ENCODE data around the gene ARHGEF28.

ARHGEF28 gene

GRCh38 chr5:73625944-73626811 lies at the start of gene ARHGEF28:
ARHGEF28 (plus strand) TSS chr5:73626196; CDS start chr5:73684852, 58,656 bp downstream.
- no peak for DNase-seq (ENCODE audit: low read depth)

- DNase-seq (ENCODE audit: low read depth), result no peak
Measured at GRCh38 chr5:73582285-73583145, 43.5 kb upstream of the ARHGEF28 start.

DNA sequence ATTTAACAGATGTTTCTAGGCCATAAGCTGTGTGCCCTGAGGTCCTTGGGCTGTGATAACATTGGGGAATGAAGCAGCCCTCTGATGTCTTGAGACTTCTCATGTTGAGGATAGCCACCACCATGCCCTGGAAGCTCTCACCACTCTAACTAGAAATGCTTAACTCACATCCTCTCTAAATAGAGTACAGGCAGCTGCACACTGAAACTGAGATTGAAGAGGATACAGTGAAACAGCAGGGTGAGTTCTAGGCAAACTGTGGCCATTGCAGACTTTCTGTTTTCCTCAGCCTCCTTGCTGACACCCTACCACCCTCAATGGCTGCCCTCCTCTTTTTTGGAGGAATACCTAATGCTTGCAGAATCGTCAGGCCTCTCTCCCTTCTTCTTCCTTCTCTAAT lies 38.1 kb upstream of the ARHGEF28 start:
- no peak for DNase-seq (ENCODE audit: low read depth)

DNA sequence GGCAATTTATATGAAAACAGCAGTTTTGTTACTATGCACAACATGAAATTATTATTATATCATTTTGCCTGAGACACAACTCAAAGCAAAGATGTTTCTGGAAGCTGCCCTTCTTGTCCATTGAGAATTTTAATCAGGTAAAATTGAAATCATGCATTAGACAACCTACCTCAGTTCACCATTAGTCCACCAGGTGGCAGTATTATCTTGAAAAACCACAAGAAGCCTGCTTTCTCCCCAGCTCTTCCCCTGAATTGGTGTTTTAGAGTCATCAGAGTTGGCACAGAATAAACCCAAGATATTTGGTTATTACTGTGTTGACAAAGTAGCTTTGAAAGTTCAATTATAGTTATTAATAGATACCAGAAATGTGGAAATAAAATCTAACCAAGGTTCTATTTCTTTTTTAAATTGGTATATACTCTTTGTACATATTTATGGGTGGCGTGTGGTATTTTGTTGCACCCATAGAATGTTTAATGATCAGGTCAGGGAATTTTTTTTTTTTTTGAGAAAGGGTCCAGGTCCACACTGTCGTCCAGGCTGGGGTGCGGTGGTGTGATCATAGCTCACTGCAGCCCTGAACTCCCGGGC lies 34.8 kb upstream of the ARHGEF28 start:
- DNase-seq (ENCODE audit: low read depth), result no peak

DNA sequence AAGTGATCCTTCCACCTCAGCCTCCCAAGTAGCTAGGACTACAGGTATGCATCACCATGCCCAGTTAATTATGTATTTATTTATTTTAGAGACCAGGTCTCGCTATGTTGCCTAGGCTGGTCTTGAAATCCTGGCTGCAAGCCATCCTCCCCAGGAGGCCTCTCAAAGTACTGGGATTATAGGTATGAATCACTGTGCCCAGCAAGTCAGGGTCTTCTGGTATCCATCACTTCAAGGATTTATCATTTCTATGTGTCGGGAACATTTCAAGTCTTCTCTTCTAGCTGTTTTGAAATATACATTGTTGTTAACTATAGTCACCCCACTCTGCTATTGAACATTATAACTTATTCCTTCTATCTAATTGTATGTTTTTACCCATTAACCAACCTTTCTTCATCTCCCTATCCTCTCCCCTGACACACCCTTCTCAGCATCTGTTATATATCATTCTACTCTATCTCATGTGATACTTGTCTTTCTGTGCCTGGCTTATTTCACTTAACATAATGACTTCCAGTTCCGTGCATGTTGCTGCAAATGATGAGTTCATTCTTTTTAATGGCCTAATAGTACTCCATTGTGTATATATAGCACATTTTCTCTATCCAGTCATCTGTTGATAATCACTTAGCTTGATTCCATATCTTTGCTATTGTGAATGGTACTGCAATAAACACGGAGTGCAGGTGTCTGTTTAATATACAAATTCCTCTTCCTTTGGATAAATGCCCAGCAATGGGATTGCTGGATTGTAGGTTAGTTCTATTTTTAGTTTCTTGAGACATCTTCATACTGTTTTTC lies 34.1 kb upstream of the ARHGEF28 start:
- no peak for DNase-seq (ENCODE audit: low read depth)

DNA sequence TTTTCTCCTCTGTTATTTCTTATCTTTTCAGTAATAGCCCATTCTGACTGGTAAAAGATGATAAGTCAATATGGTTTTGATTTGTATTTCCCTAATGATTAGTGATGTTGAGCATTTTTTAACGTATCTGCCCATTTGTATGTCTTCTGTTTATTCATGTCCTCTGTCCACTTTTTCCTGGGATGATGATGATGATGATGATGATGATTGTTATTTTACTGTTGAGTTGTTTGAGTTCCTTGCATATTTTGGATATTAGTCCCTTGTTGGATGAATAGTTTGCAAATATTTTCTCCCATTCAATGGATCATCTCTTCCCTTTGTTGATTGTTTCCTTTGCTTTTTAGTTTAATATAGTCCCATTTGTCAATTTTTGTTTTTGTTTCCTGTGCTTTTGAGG lies 33.4 kb upstream of the ARHGEF28 start:
- DNase-seq (ENCODE audit: low read depth), result no peak

DNA sequence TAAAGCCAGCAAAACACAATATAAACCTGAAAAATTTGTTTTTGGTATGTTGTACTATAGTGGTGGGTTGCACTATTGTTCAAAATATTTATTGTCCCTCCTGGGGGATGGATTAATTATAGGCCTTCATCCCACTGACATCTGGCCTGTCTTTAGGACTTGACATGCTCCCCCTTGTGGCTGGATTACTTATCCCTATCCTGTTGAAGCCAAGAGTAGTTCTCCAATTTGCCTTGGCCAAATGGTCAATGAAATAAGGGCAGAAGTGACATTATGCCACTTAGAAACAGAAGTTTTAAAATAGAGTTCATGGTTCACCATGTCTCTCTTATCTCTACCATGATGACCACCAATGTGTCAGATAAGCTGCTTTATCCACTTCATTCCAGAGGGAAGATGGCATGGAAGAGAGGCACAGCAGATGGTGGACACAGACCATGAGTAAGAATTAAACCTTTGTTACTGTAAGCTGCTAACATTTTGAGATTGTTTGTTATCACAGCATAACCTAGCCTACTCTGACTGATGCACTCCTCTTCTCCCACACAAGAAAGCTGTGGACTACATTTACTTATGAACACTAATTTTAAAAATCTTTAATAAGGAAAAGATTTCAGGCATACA lies 29.2 kb upstream of the ARHGEF28 start:
- no peak for DNase-seq (ENCODE audit: low read depth)

DNA sequence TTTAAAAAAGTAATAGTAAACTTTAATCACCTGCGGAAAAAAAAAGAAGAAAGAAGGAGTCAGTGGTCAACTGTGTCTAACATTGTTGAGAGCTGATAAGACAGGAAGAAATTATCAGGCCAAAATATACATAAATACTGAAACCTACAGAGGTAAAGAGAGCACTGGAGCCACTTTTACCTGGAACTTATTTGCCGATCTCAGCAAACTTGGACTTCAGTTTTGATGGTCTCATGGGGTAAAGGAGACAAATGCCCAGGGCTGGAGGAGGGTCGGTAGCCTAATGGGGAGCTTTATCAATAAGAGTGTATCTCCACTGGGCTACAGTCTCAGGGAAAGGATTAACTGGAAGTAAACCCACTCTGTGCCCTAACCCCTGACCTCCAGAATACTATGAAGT lies 26.6 kb upstream of the ARHGEF28 start:
- no peak for DNase-seq (ENCODE audit: low read depth)

- DNase-seq (ENCODE audit: low read depth), result no peak
Measured at GRCh38 chr5:73603998-73604397, 22.0 kb upstream of the ARHGEF28 start.

DNA sequence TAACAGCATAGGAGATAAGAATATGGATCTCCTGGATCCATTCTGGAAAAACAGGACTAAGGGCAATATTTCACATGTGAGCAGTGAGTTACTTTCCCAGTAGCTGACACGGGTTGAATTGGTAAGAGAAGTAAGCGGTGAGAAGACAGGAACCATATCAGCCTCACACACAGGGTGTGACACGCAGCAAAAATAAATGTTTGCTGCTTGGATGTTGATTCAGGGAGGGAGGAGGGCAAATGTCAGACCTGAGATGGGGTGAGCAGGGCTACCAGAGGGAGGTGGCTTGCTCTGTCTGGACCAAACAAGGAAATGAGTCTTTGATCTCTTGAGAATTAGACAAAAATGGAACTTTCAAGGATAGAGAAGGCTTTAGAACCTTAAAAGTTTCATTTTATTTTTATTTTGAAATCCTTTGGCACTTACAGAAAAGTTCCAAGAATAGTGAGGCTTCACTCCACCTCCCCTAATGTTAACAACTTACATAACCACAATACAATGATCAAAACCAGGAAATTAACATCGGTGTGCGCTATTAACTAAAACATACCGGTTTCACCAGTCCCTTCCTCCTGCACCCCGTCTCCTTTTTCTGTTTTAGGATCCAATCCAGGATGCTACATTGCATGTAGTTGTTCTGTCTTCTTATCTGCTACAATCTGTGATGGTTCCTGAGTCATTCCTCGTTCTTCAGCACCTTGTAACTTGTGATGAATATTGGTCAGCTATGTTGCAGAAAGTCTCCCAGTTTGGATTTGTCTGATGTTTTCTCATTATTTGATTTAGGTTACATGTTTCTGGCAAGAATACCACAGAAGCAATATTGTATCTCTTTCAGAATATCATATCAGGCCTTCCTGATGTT lies 20.5 kb upstream of the ARHGEF28 start:
- no peak for DNase-seq (ENCODE audit: low read depth)

DNA sequence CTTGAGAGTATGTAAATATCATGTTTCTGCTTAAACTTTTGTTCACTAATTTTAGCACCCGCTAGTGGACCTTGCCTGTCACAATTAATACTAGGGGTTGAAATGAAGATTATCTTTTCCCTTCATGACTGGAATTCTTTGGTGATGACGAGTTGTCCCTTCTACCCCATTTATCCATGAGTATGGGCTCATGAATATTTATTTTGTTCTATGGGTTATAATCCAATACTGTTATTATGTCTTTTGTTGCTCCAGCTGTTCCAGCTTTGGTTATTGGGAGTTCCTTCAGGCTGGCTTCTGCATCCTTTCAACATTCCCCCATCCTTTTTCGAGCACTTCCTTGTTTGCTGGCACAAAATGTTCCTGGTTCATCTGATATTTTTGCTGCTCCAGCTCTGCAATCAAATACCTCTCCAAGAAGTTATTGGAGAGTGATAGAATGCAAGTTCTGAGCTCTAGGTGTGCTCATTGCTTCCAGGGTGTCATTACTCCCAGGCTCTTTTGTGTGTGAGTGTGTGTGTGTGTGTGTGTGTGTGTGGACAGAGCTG lies 19.7 kb upstream of the ARHGEF28 start:
- DNase-seq (ENCODE audit: low read depth), result no peak

DNA sequence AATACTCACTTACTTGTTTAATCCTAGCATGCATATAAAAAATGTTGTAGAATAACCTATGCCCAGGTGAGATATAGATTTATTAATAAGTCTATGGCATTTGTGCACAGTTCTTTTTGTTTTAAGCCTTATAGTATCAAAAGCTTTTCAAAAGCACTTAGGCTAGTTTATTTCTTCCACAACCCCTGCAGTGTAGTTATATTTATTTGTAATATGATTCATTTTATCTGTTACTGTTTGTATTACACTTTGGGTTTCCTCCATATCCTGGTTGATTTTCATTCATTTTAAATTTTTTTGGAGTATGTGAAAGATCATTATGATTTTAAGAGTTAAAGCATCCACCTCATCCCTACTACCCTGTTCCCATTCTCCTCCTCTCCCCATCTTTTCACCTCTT lies 18.8 kb upstream of the ARHGEF28 start:
- DNase-seq (ENCODE audit: low read depth), result no peak

- no peak for DNase-seq (ENCODE audit: low read depth)
Measured at GRCh38 chr5:73612799-73613198, 13.2 kb upstream of the ARHGEF28 start.

- no peak for DNase-seq (ENCODE audit: low read depth)
Measured at GRCh38 chr5:73615085-73615484, 10.9 kb upstream of the ARHGEF28 start.

- no peak for DNase-seq (ENCODE audit: low read depth)
Measured at GRCh38 chr5:73615947-73616346, 10.0 kb upstream of the ARHGEF28 start.

- DNase-seq (ENCODE audit: low read depth), result no peak
Measured at GRCh38 chr5:73617510-73618279, 8.3 kb upstream of the ARHGEF28 start.

DNA sequence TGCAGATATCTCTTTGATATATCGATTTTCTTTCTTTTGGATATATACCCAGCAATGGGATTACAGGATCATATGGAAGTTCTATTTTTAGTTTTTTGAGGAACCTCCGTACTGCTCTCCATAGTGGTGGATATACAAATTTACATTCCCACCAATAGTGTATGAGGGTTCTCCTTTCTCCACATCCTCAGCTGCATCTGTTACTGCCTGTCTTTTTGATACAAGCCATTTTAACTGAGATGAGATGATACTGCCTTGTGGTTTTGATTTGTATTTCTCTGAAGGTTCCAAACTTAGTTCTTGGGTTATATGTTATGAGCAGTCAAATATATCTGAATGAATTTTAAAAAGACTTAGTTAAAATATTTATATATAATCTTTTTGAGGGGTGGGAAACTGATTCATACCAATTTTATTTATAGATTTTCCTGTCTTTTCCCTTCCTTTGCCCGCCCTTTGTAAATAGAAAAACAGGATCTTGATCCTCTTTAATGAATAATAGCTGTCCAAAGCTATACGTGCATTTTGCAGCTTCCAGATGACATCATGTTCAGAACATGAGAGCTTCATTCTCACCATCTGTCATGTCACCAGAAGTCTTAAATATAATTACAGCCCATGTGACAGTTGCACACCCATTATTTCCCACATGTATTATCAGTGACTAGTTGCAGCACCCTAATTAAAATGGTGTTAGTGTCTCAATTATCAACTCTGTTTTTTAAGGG lies 6.2 kb upstream of the ARHGEF28 start:
- DNase-seq (ENCODE audit: low read depth), result no peak

GRCh38 chr5:73620334-73620687 lies 5.7 kb upstream of the ARHGEF28 start:
- no peak for DNase-seq (ENCODE audit: low read depth)

DNA sequence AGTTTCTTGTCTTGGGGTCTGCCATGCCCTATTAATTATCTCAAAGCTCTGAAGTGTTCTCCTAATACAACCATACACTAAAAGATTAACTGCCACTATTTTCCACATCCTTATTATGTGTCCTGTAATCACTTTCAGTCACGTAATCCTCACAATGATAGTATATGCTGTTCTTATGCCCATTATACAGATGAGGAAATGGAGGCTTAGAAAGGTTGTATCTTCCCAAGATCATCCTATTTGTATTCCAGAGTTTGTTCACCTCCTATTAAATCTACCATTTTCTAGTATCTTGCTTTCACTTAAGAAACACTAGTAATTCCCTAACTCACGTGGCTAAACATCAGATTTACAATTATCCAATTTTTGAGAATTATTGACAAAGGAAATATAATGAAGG lies 2.9 kb upstream of the ARHGEF28 start:
- no peak for DNase-seq (ENCODE audit: low read depth)

Data from stimulated activated CD8-positive, alpha-beta memory T cell treated with anti-CD3 and anti-CD28 coated beads, Interleukin-7, amount 100 ng/mL, for 24 hours (primary cell).